H1 (cell line): ENCODE results near the gene EDEM2. TPM values are rescaled to one million over a fixed set of nuclear protein-coding genes. Genes with fewer than 3 reads are reported as not detected.

Source experiments
- CHD1 ChIP-seq: IDR thresholded peaks from 2 replicates; pipeline ENCODE4 v1.6.1; 2012; ENCODE audit warnings: low read depth, low read length, improper control_type of control experiment
- CTBP2 ChIP-seq: IDR thresholded peaks from 2 replicates; pipeline ENCODE4 v1.7.0; 2011; ENCODE audit warnings: borderline replicate concordance, mild to moderate bottlenecking, moderate library complexity, mixed read lengths, low read length; ENCODE audit not compliant: insufficient read depth, insufficient read length
- EGR1 ChIP-seq: IDR thresholded peaks from 2 replicates; pipeline ENCODE4 v1.6.1; 2011; ENCODE audit warnings: low read depth, low read length, borderline replicate concordance
- EP300 ChIP-seq, 2 experiments: IDR thresholded peaks; 1 replicate in 1 of 2; 2 replicates in 1 of 2; pipeline ENCODE4 v1.6.1; 2011 to 2012; ENCODE audit warnings: low read depth in 2 of 2, low read length in 2 of 2, mild to moderate bottlenecking in 2 of 2, borderline replicate concordance in 1 of 2, inconsistent platforms in 1 of 2, moderate library complexity in 1 of 2
- HDAC2 ChIP-seq, 2 experiments: fragments of 300-600 bp in 1 of 2; sonication (generic) in 1 of 2; IDR thresholded peaks; 2 replicates each; pipeline ENCODE4 v1.6.1; 2011 to 2012; ENCODE audit warnings: low read depth in 2 of 2, low read length in 2 of 2, mild to moderate bottlenecking in 2 of 2, moderate library complexity in 2 of 2, borderline replicate concordance in 1 of 2, inconsistent platforms in 1 of 2
- TAF7 ChIP-seq: optimal IDR thresholded peaks from 2 replicates; pipeline ENCODE3; 2011; ENCODE audit warnings: low read depth, mild to moderate bottlenecking, inconsistent platforms, low read length, moderate library complexity, borderline replicate concordance
- polyA plus RNA-seq, 7 experiments: library from polyadenylated mRNA; depleted of rRNA in 3 of 7; stranded (reverse) in 5 of 7; unstranded in 2 of 7; fragments of >200 nt in 5 of 7; fragments of 200-250 nt in 2 of 7; gene quantifications; 1 replicate in 5 of 7; 2 replicates in 1 of 7; 4 replicates in 1 of 7; pipeline versions ENCODE4 v1.2.1 to v1.2.3, GENCODE V29; 2011 to 2013; ENCODE audit warnings: missing spikeins in 2 of 7, mixed read lengths in 2 of 7
- total RNA-seq: library from RNA; stranded (reverse); fragmentation: NEBNext Ultra II Directional; extraction: Animal tissue kit (Norgen Biotek cat#: 25700); gene quantifications from 2 replicates; pipeline ENCODE4 v1.2.1, GENCODE V29; 2021

EDEM2 gene
- total and polyA plus RNA-seq, 2 of the 8 experiments (the other 6 are each of a cell fraction or from before 2014, with no cell fraction given): 15.2 to 19.6 TPM

GRCh38 chr20:35104685-35105295 is 42.3 kb downstream of the EDEM2 start (continued):
- TF ChIP-seq CHD1: no peak
- no peak for TF ChIP-seq EGR1
- TF ChIP-seq TAF7: no peak
- TF ChIP-seq CTBP2: no peak
- TF ChIP-seq EP300 (IDR thresholded peaks at IDR 0.05; ENCODE audit: borderline replicate concordance in 1 of 2, low read depth in 2 of 2, low read length in 2 of 2): no peak
- no peak for TF ChIP-seq HDAC2 (IDR thresholded peaks at IDR 0.05; ENCODE audit: borderline replicate concordance in 1 of 2, low read depth in 2 of 2, low read length in 2 of 2)
